ENCODE measurements around the gene ARHGAP36.

DNA sequence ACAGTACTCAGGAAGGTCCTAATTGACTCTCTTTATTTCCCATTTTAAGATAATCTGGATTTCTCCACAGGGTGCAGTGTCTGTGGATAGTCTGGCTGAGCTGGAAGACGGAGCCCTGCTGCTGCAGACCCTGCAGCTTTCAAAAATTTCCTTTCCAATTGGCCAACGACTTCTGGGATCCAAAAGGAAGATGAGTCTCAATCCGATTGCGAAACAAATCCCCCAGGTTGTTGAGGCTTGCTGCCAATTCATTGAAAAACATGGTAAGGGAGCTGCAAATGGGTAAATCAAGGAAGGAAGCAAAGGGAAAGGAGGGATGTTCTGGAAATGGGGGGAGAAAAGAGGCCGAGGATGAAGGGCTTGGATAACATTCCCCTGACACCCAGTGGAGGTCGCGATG is 26.0 kb downstream of the ARHGAP36 start:
- TF ChIP-seq HDAC2 (IDR thresholded peaks at IDR 0.05; ENCODE audit: borderline replicate concordance in 1 of 2, low read depth in 2 of 2, low read length in 2 of 2) (no peak), EP300 (IDR thresholded peaks at IDR 0.05; ENCODE audit: borderline replicate concordance in 1 of 2, low read depth in 2 of 2, low read length in 2 of 2) (no peak), POLR2AphosphoS5 (IDR thresholded peaks at IDR 0.05; ENCODE audit: low read depth, low read length) (no peak), JUND (IDR thresholded peaks at IDR 0.05; ENCODE audit: low read length) (no peak), FOSL1 (IDR thresholded peaks at IDR 0.05; ENCODE audit: insufficient read depth, low read depth, low read length) (no peak), MAFK (IDR thresholded peaks at IDR 0.05; ENCODE audit: low read depth, low read length) (no peak)
- TF ChIP-seq, protein P1, sequence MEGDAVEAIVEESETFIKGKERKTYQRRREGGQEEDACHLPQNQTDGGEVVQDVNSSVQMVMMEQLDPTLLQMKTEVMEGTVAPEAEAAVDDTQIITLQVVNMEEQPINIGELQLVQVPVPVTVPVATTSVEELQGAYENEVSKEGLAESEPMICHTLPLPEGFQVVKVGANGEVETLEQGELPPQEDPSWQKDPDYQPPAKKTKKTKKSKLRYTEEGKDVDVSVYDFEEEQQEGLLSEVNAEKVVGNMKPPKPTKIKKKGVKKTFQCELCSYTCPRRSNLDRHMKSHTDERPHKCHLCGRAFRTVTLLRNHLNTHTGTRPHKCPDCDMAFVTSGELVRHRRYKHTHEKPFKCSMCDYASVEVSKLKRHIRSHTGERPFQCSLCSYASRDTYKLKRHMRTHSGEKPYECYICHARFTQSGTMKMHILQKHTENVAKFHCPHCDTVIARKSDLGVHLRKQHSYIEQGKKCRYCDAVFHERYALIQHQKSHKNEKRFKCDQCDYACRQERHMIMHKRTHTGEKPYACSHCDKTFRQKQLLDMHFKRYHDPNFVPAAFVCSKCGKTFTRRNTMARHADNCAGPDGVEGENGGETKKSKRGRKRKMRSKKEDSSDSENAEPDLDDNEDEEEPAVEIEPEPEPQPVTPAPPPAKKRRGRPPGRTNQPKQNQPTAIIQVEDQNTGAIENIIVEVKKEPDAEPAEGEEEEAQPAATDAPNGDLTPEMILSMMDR (IDR thresholded peaks at IDR 0.05; ENCODE audit: control extremely low read depth in 1 of 3, insufficient read depth in 1 of 3, low read depth in 1 of 3, low read length in 3 of 3), result no peak
